Parathyroid adenoma (tissue), 2 donors: ENCODE data around the gene RYR1.
A peak's percentile ranks its signal among the peaks of the same experiment; 100 is the strongest.

Experiments
- H2AFZ ChIP-seq: fragments of 300-600 bp; sonication (generic); one replicate; pipeline ENCODE4 v1.7.0; 2017; ENCODE audit warnings: antibody characterized with exemption, mild to moderate bottlenecking
- H3K27ac ChIP-seq: fragments of 300-600 bp; sonication (generic); one replicate; pipeline ENCODE4 v1.7.0; 2017
- H3K27me3 ChIP-seq: fragments of 300-600 bp; sonication (generic); one replicate; pipeline ENCODE4 v1.7.0; 2017; ENCODE audit warnings: low read length; ENCODE audit not compliant: control insufficient read depth, insufficient read depth
- H3K36me3 ChIP-seq: fragments of 300-600 bp; sonication (generic); one replicate; pipeline ENCODE4 v1.7.0; 2017; ENCODE audit warnings: low read length; ENCODE audit not compliant: control insufficient read depth, insufficient read depth
- H3K4me1 ChIP-seq: fragments of 300-600 bp; sonication (generic); one replicate; pipeline ENCODE4 v1.7.0; 2017; ENCODE audit warnings: control low read depth
- H3K4me2 ChIP-seq: fragments of 300-600 bp; sonication (generic); one replicate; pipeline ENCODE4 v1.7.0; 2017; ENCODE audit warnings: low read length
- H3K4me3 ChIP-seq: fragments of 300-600 bp; sonication (generic); one replicate; pipeline ENCODE4 v1.7.0; 2017; ENCODE audit warnings: low read depth, low read length
- H3K79me2 ChIP-seq: fragments of 300-600 bp; sonication (generic); one replicate; pipeline ENCODE4 v1.7.0; 2017; ENCODE audit warnings: control low read depth
- H3K9ac ChIP-seq: fragments of 300-600 bp; sonication (generic); one replicate; pipeline ENCODE4 v1.7.0; 2017; ENCODE audit warnings: mild to moderate bottlenecking
- H3K9me3 ChIP-seq: fragments of 300-600 bp; sonication (generic); one replicate; pipeline ENCODE4 v1.7.0; 2017; ENCODE audit warnings: low read length; ENCODE audit not compliant: control insufficient read depth
- TF ChIP-seq, protein P1 (sequence below): fragments of 300-600 bp; sonication (generic); IDR thresholded peaks from one replicate; pipeline ENCODE4 v1.7.0; 2017; ENCODE audit warnings: antibody characterized with exemption, mild to moderate bottlenecking
- donor health status: primary hyperparathyroidism.

RYR1 gene

DNA sequence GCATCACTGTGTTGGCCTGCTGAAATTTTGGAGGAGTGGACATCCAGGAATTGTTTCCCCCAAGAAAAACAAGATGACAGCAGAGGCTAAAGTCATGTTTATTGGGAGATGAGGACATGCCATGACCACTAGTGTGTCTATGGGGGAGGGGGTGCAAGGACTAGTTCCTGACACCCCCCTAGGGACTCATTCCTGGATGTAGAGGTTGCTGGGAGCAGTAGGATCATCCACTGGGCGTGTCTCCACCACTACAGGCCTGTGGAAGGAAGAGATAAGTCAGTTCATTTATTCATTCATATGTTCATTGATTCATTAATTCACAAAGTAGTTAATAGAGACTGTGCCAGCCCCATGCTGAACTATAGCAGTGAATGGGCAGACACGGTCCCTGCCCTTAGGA is 154.1 kb downstream of the RYR1 start:
- no peak overlapping the region for H3K27ac ChIP-seq
- no peak overlapping the region for H3K9ac ChIP-seq
- TF ChIP-seq, protein P1, sequence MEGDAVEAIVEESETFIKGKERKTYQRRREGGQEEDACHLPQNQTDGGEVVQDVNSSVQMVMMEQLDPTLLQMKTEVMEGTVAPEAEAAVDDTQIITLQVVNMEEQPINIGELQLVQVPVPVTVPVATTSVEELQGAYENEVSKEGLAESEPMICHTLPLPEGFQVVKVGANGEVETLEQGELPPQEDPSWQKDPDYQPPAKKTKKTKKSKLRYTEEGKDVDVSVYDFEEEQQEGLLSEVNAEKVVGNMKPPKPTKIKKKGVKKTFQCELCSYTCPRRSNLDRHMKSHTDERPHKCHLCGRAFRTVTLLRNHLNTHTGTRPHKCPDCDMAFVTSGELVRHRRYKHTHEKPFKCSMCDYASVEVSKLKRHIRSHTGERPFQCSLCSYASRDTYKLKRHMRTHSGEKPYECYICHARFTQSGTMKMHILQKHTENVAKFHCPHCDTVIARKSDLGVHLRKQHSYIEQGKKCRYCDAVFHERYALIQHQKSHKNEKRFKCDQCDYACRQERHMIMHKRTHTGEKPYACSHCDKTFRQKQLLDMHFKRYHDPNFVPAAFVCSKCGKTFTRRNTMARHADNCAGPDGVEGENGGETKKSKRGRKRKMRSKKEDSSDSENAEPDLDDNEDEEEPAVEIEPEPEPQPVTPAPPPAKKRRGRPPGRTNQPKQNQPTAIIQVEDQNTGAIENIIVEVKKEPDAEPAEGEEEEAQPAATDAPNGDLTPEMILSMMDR: no peak
- no peaks in the 10 kb centered on the region for H3K27me3 ChIP-seq
- H3K9me3 ChIP-seq: no peaks in the 10 kb centered on the region
- no peak overlapping the region for H2AFZ ChIP-seq
- H3K4me2 ChIP-seq: no peak overlapping the region
- no peaks in the 10 kb centered on the region for H3K4me1 ChIP-seq
- H3K79me2 ChIP-seq: no peaks in the 10 kb centered on the region
- H3K36me3 ChIP-seq: no peaks in the 10 kb centered on the region
- no peak overlapping the region for H3K4me3 ChIP-seq

DNA sequence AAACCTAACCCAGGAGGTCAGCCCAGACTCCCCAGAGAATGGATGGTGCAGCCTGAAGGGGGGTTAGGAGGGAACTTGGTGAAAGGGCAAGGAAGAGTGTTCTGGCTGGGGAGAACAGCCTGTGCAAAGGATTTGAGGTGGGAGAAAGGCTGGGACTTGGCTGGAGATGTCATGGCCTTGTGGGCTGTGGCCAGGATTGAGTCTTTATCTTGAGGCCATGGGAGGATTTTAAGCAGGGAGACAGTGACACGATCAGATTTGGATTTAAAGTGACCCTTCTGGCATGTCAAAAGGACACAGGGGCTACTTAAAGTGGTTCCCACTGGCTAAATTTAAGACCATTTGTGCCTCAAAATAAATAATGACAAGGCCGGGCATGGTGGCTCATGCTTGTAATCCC is 154.6 kb downstream of the RYR1 start:
- Histone ChIP-seq H3K4me1 (no peaks in the 10 kb centered on the region), H3K36me3 (no peaks in the 10 kb centered on the region), H3K27me3 (no peaks in the 10 kb centered on the region), H3K9ac (no peak overlapping the region), H3K9me3 (no peaks in the 10 kb centered on the region), H3K27ac (no peak overlapping the region), H3K4me3 (no peak overlapping the region), H2AFZ (no peak overlapping the region), H3K79me2 (no peaks in the 10 kb centered on the region), H3K4me2 (no peak overlapping the region)
- TF ChIP-seq, protein P1: no peak

- no peak overlapping the region for H3K4me2 ChIP-seq
- no peaks in the 10 kb centered on the region for H3K27me3 ChIP-seq
- H3K27ac ChIP-seq: no peak overlapping the region
- H3K9ac ChIP-seq: no peak overlapping the region
- TF ChIP-seq, protein P1: no peak
- no peaks in the 10 kb centered on the region for H3K9me3 ChIP-seq
- no peaks in the 10 kb centered on the region for H3K4me1 ChIP-seq
- no peak overlapping the region for H3K4me3 ChIP-seq
- H3K79me2 ChIP-seq: no peaks in the 10 kb centered on the region
- H2AFZ ChIP-seq: no peak overlapping the region
- no peaks in the 10 kb centered on the region for H3K36me3 ChIP-seq
Observed at GRCh38 chr19:38592940-38593339, 159.4 kb downstream of the RYR1 start.

DNA sequence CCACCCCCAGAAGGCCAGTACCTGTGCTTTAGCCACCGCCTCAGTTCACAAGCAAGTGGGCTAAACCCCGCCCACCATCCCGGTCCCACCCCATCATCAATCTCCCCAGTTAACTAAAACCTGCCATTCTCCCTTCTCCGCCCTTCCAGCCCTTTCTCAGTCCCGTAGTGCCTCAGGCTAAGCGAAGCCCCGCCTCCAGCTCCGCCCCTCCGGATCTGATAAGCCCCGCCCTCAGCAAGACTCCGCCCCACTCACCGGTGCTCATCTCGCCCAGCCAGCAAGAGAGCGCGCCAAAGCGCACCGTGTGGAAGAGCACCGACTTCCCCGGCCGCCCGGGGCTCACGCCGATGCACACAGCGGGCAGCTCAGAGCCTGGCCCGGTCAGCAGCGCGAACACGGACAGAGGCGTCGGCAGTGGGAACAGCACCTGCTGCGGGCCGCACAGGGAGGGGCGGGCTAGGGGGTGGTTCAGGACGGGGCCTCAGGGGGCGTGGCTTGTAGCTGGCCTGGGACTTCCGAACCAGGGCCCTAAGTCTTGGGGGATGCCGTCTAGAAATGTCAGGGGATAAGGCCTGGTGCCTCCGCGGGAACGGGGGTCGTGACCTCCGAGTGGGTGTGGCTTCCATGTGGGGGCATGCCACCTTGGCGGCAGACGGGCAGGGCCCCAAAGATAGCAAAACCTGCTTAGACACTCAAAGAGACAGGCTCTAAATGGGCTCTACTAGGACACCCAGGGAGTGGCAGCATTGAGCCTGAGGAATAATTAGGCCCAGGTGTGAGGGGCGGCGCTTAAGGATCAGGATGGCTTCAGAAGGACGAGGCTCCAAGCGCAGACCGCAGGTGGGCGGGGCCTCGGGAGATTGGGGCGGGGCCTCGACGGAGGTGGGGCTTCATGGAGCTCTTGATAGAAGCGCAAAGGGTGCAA is 162.8 kb downstream of the RYR1 start:
- Histone ChIP-seq H3K27me3 (no peaks in the 10 kb centered on the region), H3K9ac (no peak overlapping the region), H3K79me2 (no peaks in the 10 kb centered on the region), H3K4me3 (peak overlapping the region; percentile 36), H3K4me1 (no peaks in the 10 kb centered on the region), H2AFZ (peak overlapping the region; percentile 58), H3K27ac (no peak overlapping the region), H3K36me3 (no peaks in the 10 kb centered on the region), H3K9me3 (no peaks in the 10 kb centered on the region), H3K4me2 (peak overlapping the region; percentile 51)
- TF ChIP-seq, protein P1: no peak

- Histone ChIP-seq H3K9me3 (no peaks in the 10 kb centered on the region), H3K27ac (no peak overlapping the region), H3K79me2 (no peaks in the 10 kb centered on the region), H3K9ac (no peak overlapping the region), H3K4me3 (no peak overlapping the region), H3K4me1 (no peaks in the 10 kb centered on the region), H3K36me3 (no peaks in the 10 kb centered on the region), H3K4me2 (no peak overlapping the region), H3K27me3 (no peaks in the 10 kb centered on the region), H2AFZ (no peak overlapping the region)
- TF ChIP-seq, protein P1: no peak
Observed at GRCh38 chr19:38597075-38597474, 163.6 kb downstream of the RYR1 start.
